Measurements from ENCODE around the gene RAD23B. TPM values are rescaled to one million over a fixed set of nuclear protein-coding genes. Genes with fewer than 3 reads are reported as not detected.

The RAD23B gene
- total RNA-seq, 6 experiments from 2014 or later, result 86.9 to 110 (median 99.1) TPM

GRCh38 chr9:107323836-107324585 lies 40.9 kb downstream of the RAD23B start:
- Histone ChIP-seq H3K27me3 (no peaks in the 10 kb centered on the region), H3K36me3 (peaks cover 0 to 53% (median 22%) of the 10 kb centered on the region in 4 donors), H3K9me3 (no peaks in the 10 kb centered on the region), H3K4me3 (no peak overlapping the region), H3K4me1 (peaks cover 0 to 15% (median 5%) of the 10 kb centered on the region in 4 donors), H3K27ac (no peak overlapping the region)
- ATAC-seq, result peak in 1 of 4 donors; percentile 20
- intact Hi-C loops (cut with DNase I), result no loop called here
- WGBS (ENCODE audit: insufficient coverage, low coverage, low lambda C conversion rate, missing lambda C conversion rate), result 74% methylated on average over 4 of the region's 4 CpGs
- no peak for TF ChIP-seq CTCF (IDR thresholded peaks at IDR 0.05)
- TF ChIP-seq POLR2A (IDR thresholded peaks at IDR 0.05), result no peak
- DNase-seq, result no peak

- DNase-seq, result no peak
- H3K36me3 ChIP-seq, result peaks cover 0 to 62% (median 23%) of the 10 kb centered on the region in 4 donors
- no peaks in the 10 kb centered on the region for H3K9me3 ChIP-seq
- H3K4me1 ChIP-seq, result peaks cover 0 to 15% (median 5%) of the 10 kb centered on the region in 4 donors
- no peak for ATAC-seq
- H3K4me3 ChIP-seq, result no peak overlapping the region
- 92% methylated on average over 1 of the region's 1 CpG for WGBS (ENCODE audit: insufficient coverage, low coverage, low lambda C conversion rate, missing lambda C conversion rate)
- intact Hi-C loops (cut with DNase I), result no loop called here
- H3K27ac ChIP-seq, result no peak overlapping the region
- no peaks in the 10 kb centered on the region for H3K27me3 ChIP-seq
- TF ChIP-seq POLR2A (IDR thresholded peaks at IDR 0.05), result no peak
- TF ChIP-seq CTCF (IDR thresholded peaks at IDR 0.05), result no peak
These were observed 42.8 kb downstream of the RAD23B start for GRCh38 chr9:107325842-107326241.

- Histone ChIP-seq H3K27me3 (no peaks in the 10 kb centered on the region), H3K36me3 (peaks cover 0 to 71% (median 34%) of the 10 kb centered on the region in 4 donors), H3K27ac (no peak overlapping the region), H3K9me3 (no peaks in the 10 kb centered on the region), H3K4me3 (no peak overlapping the region), H3K4me1 (no peaks in the 10 kb centered on the region)
- peak in 2 of 4 donors; percentile 12 to 39 for ATAC-seq
- WGBS (ENCODE audit: insufficient coverage, low coverage, low lambda C conversion rate, missing lambda C conversion rate), result 88% methylated on average over 3 of the region's 7 CpGs
- DNase-seq, result no peak
- intact Hi-C loops (cut with DNase I), result no loop called here
- TF ChIP-seq POLR2A (IDR thresholded peaks at IDR 0.05) (no peak), CTCF (IDR thresholded peaks at IDR 0.05) (no peak)
These were observed 45.4 kb downstream of the RAD23B start for GRCh38 chr9:107328510-107328909.

- Histone ChIP-seq H3K4me1 (no peaks in the 10 kb centered on the region), H3K27ac (no peak overlapping the region), H3K4me3 (no peak overlapping the region), H3K36me3 (peaks cover 0 to 62% (median 35%) of the 10 kb centered on the region in 4 donors), H3K27me3 (no peaks in the 10 kb centered on the region), H3K9me3 (no peaks in the 10 kb centered on the region)
- WGBS (ENCODE audit: insufficient coverage, low coverage, low lambda C conversion rate, missing lambda C conversion rate), result 77% methylated on average over 2 of the region's 2 CpGs
- DNase-seq, result no peak
- ATAC-seq, result no peak
- intact Hi-C loops (cut with DNase I), result no loop called here
- TF ChIP-seq CTCF (IDR thresholded peaks at IDR 0.05) (no peak), POLR2A (IDR thresholded peaks at IDR 0.05) (no peak)
These were observed 47.3 kb downstream of the RAD23B start for GRCh38 chr9:107330420-107330819.

Data from right lobe of liver (tissue), 6 donors.